A204.1 (cell line): ENCODE data around the gene LAMB4.

Source experiments
- FAIRE-seq: peaks from 2 replicates; lab custom pipeline; 2012; peaks lifted over from hg19 to GRCh38; lab: Jason Lieb, UNC

LAMB4 gene

DNA sequence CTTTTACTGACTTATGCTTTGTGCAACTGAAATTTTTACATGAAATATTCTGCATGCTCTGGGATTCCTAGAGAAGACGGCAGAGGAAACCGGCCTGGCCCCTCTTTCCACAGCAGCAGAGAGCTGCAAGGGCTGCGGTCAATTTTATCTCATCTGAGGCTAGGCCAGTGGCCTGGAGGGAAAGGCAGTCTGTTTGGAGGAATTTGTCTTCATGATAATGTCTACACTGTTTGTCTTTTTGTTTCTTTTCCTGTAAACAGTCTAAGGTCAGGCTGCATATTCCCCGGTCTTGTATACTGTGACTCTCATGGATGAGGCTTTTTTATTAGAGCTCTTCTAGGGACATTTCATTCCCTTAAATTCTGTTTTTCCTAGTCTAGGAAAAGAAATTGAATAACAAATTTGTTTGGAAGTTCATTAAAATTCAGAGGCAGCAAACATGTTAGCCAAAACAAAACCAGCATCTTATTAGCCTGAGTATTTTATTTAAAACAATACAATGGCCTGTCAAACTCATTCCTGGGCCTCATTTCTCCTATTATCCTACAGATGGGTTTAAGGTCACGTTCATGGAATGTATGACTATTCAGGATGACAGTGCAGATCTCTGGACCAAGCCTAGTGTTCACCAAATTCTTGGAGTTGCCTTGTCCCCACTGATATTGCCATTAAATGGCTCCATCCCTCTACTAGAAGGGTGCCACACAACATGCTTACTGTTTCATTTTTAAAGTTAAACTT lies 26.4 kb downstream of the LAMB4 start:
- FAIRE-seq = no peak

DNA sequence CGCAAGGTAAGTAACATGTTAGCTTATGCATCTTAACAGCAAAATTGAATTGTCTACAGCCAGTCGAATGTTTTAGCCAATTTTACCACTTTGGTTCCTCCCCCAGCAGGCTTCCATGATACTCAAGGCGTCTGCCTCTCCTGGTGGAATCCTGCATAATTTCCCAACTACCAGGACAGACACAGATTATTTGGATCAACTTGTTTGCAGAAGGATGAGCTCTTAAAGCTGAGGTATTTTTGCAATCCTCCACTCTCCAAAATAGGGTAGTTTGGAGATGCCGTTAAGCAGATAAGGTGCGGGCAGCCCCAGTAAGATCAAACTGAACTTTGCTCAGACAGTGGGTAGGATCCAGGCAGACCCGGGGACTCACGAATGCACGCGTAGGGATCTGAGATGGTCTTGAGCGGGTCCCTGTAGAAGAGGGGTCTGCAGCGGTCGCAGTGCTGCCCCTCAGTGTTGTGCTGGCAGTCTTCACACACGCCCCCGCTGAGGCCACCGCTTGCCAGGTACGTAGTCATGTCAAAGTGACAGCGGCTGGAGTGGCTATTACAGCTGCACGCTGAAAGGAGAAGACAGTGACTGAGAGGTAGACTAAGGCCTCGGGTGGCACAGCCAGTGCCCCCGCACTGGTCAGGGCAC lies 27.4 kb downstream of the LAMB4 start:
- FAIRE-seq = no peak

DNA sequence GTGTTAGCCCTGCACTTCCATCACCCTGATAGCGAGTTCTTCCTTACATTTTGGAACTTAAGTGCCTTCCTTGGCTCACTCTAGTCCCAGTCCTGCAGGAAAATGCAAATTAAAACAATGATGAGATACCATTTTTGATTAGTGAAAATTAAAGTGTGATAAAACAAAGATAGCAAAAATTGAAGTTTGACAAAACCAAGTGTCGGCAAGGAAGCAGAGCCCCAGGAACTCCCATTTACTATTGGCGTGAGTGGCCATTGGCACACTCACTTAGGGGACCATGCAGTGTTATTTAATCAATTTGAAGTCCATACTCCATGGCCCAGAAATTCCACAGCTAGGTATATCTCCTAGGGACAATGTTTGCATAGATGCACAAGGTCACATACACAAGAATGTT lies 28.4 kb downstream of the LAMB4 start:
- FAIRE-seq = no peak

DNA sequence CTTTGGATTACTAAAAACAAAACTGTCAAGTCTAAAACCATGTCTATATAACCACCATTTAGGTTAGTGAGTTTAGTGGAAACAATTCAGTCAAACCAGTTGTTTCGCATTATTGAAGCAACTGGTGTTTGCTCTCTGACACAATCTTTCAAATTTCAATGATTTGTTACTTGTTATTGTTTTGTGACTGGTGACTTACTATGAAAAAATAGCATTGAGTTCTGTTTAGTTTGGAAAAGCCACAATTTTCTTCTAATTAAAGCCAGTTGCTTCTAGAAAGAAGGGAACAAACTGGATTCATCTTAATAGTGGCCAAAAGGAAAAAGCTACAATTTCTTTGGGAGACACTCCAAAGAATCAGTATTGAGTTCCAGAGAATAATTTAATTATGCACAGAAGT lies 30.4 kb downstream of the LAMB4 start:
- FAIRE-seq = no peak

DNA sequence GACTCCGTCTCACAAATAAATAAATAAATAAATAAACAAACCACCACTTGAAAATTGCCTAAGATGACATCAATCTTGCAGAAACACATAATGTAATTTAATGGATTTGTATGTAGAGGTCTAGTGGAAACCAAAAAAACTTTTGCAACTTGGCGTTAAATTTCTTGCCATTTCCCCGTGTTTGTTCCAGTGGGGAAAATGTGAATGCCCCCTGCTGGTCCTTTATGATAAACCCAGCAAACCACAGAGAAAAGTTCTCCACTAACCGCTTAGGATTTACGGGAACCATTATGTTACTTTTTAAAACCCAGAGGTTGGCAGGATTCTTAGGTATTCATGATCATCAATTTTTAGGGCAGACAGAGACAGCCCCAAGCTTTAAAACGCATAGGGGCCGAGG lies 32.5 kb downstream of the LAMB4 start:
- FAIRE-seq = no peak

DNA sequence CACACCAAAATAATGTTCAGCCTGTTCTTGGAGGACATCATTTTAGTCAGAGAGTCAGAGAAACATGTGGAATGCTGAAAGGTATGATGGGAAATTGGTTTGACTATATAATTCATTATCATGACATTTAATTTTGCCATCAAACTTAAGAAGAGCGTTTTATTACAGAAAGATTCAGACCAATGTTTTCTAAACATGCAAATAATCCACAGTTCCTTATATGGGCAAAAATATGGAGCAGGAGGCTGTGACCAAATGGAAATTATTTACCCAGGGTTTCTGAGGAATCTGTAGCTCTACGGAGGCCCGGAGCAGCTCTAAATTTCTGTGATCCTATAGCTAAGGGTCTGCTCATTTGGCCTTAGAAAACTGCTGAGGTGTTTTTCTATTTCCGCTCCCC lies 33.2 kb downstream of the LAMB4 start:
- no peak for FAIRE-seq

DNA sequence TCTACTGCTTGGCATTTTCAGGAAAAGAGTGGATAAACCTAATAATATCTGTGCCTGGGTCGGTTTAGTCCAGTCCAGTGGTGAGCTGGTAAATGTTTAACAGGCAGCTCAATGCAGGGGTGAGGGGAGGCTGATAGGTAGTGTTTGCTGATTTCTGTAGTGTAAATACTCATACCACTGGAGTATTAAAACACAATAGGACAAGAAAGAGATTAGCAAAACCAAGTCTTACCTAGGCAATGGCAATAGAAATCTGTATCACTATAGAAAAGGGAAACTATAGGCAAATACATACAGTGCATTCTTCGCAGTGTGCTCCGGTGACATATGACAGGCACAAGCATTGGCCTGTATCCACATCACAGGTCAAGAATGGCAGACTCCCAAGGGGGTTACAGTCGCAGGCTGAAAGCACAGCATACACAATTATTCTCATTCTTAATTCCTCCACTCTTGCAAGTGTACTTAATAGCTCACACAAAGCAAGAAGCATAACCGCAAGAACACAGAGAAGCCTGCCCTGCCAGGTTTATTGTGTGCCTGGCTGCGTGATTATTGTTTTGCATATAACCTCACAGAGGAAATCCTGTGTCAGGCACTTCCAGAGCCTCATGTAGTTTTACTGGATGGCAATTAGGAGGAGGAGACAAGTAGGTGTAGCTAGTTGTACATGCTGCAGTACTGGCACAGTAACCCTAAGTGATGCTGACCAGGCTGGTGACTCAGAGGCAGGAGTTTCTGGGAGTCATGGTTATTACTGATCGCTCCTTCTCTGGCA lies 35.0 kb downstream of the LAMB4 start:
- FAIRE-seq = no peak

DNA sequence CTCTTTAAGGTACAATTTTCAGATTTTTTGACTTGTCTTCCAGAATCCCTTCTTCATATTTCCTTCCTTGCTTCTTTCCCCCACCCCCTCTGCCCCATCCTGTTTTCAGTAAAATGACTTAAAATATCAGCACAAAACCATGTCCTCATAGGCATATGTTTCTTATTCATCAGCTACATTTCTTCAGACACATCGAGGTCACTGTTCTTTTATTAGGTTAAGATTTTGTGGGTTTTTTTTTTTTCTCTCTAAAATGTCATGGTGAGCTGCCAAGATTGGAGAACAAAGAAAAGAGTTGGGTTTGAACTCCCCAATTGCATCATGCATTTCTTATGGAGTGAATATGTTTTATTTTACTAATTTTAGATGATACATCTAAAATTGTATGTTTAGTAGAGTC lies 35.8 kb downstream of the LAMB4 start:
- FAIRE-seq = no peak

DNA sequence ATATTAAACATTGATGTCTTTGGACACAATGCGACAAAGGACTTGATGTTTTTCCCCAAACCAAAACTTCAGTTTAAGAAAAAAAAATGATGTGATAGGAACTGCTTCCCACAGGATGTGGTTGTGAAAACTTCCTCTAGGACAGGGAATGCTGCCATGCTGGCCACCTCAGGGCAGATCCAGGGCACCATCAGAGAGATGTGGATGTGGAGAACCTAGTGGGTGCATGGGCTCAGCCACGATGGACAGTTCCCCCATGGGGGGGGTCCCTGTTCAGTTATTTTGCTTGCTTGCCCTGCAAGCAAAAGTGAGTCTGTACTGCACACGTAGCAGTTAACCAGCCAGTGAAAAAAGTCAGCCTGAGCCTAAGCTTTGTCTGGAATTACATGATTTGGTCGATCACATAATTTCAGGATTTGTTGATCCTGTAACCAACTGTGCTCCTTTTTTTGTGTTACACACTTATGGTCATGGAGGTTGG lies 36.3 kb downstream of the LAMB4 start:
- FAIRE-seq = no peak

DNA sequence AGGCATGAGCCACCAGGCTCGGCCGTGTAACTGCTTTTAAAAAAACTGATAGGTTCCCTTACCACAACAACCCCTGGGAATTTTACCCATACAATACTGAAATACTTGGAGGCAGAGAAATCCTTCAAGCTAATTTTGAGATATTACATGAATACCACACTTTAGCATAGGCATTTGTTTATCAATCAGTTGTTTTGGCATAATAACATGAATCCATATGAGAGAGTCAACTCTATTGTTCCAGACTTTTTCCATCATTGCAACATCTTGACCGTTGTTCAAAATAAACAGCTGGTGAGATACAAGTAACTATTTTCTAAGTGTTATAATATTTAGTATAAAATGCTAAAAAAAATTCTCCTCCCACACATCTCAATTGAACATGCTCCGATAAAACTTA lies 36.8 kb downstream of the LAMB4 start:
- no peak for FAIRE-seq

DNA sequence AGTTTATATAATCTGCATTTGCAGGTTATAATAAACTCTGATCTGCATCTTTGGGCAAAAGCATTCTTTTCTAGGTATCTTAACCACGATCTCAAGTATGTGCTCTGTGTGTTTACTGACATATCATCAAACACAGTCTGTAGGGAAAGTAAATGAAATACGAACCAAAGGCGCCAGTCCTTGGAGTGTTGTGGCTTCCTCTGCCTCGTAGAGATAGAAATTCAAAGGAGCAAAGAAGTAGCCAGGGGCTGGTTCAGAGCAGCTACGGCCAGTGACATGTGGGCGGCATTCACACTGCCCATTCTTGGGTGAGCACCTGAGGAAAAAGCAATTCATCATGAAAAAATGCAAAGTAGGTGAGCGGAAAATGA lies 38.7 kb downstream of the LAMB4 start:
- no peak for FAIRE-seq

DNA sequence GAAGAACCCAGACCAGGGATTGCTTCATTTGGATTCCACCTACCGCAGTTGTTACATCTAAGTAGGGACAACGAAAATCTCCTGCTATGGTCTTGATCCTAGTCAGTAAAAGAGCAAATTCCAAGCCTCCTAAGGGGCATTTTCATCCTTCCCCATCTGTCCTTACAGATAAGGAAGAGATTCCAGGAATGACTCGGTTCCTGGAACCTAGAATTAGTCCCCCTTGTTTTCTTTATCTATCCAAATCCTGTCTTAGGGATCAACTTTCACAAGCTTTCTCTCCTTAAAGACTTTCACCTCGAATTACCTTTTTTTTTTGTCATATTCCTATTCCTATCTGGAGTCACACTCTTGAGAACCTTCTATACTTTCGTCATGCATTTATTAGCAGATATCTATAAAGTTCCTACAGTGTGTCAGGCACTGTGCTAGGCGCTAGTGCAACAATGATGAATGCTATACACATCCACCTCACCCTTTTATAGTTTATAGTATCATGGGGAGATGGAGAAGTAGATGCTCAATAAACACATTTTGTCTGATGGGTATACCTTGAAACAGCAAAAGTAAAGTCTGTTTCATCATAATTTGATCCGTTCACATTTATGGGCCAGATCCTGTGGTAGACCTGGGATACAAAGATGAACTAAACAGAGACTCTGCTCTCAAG lies 39.2 kb downstream of the LAMB4 start:
- FAIRE-seq = no peak

DNA sequence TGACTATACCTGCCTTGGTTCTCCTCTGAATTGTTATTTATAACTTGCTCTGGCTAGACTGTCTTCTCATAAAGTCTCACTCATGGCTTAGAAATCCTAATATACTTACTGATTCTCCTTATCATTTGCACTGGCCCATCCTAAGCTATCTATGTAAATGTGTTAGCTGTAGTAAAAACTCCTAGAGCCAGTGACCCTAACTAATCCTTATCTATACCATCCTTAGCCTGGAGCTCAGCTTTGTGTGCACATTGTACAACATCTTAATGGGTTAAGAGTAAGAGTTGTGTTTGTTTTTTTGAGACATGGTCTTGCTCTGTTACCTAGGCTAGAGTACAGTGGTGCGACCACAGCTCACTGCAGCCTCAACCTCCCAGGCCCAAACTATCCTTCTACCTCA lies 40.8 kb downstream of the LAMB4 start:
- no peak for FAIRE-seq

DNA sequence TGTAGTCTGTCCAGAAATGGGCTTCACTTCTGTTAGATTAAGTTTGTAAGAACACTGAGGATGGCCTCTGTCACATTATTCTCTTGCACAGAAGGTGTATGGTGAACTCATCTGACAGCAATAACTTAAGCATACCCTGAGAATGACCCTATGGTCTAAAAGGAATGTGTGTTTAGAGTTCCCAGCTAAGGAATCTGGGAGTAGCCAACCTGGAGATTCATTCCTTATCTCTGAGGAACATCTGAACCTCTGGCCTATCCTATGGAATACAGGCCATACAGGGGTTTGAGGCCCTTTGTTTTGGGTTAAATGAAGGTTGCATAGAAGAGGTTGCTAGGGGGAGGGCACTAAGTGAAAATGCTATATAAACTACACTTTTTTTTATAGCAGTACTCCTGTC lies 41.4 kb downstream of the LAMB4 start:
- no peak for FAIRE-seq

DNA sequence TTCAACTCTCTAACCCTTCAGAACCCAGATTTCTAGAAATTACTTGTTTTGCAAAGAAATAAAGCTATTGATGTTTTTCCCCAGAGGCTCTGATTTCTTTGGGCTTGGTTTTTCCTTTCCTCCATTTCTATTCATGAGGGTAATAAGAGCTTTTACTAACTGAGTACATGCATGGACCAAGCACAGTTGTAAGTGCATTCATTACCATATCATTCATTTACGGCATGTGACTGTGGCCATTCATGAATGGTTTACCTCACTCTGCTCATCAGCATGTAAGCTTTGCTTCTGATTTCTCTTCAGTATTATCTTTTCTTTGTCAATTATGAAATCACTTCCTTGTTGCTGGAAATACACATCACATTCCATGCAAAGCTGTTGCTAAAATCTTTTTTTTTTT lies 42.4 kb downstream of the LAMB4 start:
- no peak for FAIRE-seq

DNA sequence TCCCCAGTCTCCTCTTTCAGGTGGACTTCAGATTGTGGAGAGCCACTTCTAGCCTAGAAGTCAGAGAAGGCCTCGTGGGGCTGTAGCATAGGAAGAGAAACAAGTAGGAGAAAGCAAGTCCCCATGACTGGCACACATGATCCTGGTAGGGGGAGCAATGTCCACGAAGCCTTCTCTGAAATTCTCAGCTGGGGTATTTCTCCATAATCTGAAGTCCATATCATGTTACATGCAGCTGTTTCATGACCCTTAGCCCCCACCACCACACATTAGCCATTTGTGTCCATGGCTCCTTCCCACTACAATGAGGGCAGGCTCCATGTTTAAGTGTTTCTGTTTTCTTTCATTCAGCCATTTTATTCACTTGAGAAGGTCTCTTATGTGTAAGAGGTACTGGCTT lies 43.2 kb downstream of the LAMB4 start:
- FAIRE-seq = no peak

DNA sequence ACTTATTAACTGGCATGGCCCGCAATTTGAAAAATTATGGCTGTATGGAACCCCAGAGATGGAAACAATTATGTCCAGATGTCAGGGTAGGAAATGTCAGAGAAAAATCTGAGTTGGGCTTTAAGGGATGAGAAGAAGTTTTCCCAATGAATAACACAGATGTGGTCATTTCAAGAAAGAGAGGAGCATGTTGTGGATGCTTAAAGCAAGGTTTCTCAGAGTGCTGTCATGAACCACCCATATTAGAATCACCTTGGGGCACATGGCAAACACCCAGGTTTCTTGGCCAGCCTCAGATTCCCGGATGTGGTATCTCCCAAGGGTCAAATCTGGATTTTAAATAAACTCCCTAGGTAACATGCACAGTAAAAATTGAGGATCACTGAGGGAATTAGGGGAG lies 43.6 kb downstream of the LAMB4 start:
- FAIRE-seq = no peak

DNA sequence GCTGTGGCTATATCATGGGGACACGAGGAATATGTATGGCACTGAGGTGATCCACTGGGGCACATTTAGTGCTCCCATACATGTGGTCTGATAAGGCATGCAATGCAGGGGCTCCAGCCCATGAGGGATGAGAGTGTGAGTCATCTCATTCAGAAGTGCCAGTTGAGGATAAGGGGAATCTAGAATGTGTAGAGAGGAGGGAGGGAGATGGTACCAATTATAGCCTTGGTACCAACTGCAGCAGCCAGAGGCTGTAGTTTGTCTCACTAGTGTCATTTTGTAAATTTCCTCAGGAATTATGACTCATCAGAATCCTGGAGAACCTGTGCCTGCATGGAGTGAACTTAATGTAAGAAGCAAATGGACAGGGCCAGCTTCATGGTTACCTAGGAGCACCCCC lies 46.2 kb downstream of the LAMB4 start:
- no peak for FAIRE-seq

DNA sequence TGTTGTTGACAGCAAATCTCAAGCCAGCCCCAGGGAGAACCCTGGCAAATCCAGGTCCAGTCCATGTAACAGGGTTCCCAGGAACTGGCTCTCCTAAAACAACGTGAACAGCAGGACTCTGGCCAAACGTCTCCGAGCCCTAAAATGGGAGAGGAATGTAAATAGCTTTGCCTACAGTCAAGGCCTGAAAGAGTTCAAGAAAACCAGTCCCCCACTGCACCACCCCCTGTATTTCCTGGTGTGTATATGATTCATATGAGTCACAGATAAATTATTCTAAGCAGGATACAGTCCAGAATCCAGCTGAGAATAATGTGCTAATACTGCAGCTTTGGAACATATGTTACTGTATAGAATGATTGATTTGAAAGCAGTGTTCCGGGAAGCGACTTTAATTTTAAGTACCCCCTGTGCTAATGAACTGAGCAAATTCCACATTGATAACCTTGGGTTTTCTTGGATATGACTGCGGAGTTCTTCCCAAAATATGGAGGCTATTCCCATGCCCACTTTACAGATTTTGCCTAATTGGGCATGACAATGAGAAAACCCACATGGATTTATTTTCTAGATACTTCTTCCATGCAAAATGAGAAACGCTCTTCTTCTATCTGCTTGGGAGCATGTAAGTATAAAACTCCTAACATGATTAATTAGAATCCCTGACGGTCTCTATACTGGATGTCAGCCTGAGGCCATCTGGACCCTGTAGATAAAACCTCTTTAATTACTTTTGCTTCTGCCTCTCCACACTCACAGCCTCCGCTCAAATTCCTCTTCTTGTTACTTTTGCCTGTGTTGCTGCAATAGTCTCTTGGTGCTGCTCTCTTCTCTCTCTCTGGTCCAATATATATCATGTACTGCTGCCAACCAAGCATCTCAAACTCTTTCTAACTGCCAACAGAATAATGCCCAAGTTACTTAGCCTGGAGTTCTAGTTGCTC lies 50.2 kb downstream of the LAMB4 start:
- FAIRE-seq = no peak

DNA sequence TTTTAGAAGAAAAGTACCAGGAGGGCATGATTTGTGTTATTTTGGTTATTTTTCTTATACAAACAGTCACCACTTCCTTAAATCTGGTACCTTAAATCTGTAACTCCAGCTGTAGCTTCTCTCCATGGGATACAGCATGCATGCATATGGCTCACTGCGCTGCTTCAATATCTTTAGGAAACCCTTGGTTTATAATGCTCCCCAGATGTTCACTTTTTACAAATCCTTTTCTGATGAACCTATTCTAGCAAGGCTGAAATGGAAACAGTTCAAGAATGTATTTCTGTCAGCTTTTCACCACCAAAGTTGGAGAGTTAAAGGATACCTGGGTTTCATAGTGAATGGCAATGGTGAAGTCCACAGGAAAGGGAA lies 50.9 kb downstream of the LAMB4 start:
- FAIRE-seq = no peak

DNA sequence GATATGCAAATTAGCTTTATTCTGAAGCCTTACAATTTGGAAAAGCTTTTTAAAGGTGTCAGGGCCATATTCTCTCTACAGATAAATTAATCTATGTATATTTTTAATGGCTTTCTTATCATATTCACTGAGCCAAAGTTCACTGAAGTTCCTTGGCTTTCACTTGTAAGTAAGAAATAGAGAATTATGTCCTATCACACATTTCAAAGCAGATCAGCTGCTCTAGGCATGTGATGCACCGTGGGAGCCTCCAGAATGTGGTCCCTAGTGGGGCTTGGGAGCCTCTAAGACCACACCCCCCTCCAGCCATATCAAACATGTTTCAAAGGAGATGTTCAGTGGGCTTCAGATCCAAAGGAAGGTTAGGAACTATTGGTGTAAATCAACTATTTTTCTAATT lies 51.5 kb downstream of the LAMB4 start:
- FAIRE-seq = no peak

DNA sequence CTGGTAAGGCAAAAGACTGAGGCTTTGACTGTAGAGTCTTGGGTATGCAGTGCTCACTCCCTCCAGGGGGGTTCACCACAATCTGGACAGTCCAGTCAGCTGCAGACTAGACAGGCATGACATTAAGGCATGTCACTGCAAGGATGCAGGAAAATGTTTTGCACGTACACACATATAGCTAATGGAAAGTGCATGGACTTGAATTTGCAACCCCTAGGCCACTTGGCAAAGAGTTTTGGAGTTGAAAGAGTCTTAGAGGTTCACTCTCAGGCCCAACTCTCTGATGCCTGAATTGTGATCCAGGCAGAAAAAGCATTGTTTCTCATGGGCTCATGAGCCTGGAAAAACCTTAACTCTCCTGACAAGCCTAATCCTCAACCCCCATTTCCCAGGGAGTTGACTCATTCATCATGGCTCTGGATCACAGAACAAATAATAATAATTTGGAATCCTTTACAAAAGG lies 51.9 kb downstream of the LAMB4 start:
- FAIRE-seq = no peak
